ENCODE measurements around the gene TNNC1.

The TNNC1 gene

GRCh38 chr3:52456800-52457183, 3.0 kb upstream of the TNNC1 start:
- no peak for DNase-seq

GRCh38 chr3:52456169-52456799, 2.4 kb upstream of the TNNC1 start:
- peak; percentile 33 for DNase-seq

GRCh38 chr3:52455283-52456168, 1.7 kb upstream of the TNNC1 start, which contains the start of gene NISCH:
NISCH (plus strand) TSS chr3:52455604; CDS start chr3:52455642, 38 bp downstream.
- DNase-seq: peak; percentile 75

GRCh38 chr3:52454938-52455282, 1.1 kb upstream of the TNNC1 start:
- DNase-seq: no peak

GRCh38 chr3:52454250-52454937, 553 bp upstream of the TNNC1 start:
- DNase-seq: no peak

GRCh38 chr3:52452570-52453221, 1.1 kb downstream of the TNNC1 start:
- no peak for DNase-seq

- no peak for DNase-seq
Measured at GRCh38 chr3:52452126-52452525, 1.7 kb downstream of the TNNC1 start.

GRCh38 chr3:52451237-52452083, 2.4 kb downstream of the TNNC1 start:
- no peak for DNase-seq

GRCh38 chr3:52450489-52451236, 3.2 kb downstream of the TNNC1 start:
- no peak for DNase-seq

GRCh38 chr3:52447512-52448355, 6.1 kb downstream of the TNNC1 start:
- no peak for DNase-seq

GRCh38 chr3:52446631-52447511, 7.0 kb downstream of the TNNC1 start:
- peak; percentile 53 for DNase-seq

- no peak for DNase-seq
Measured at GRCh38 chr3:52446042-52446441, 7.8 kb downstream of the TNNC1 start.

- peak; percentile 64 for DNase-seq
Measured at GRCh38 chr3:52444860-52445793, 8.7 kb downstream of the TNNC1 start, which contains the start of gene SEMA3G. SEMA3G (minus strand) TSS chr3:52445103; CDS start chr3:52445027, 76 bp downstream.

- DNase-seq: no peak
Measured at GRCh38 chr3:52443791-52444687, 9.8 kb downstream of the TNNC1 start.

- no peak for DNase-seq
Measured at GRCh38 chr3:52443268-52443610, 10.6 kb downstream of the TNNC1 start.

GRCh38 chr3:52442409-52443267, 11.2 kb downstream of the TNNC1 start:
- DNase-seq: no peak
